ENCODE results near the gene SPIRE2. TPM values are rescaled to one million over a fixed set of nuclear protein-coding genes. Genes with fewer than 3 reads are reported as not detected.

The SPIRE2 gene
- total and polyA plus RNA-seq, 12 donors: 2.8 to 14.4 (median 5.0) TPM

DNA sequence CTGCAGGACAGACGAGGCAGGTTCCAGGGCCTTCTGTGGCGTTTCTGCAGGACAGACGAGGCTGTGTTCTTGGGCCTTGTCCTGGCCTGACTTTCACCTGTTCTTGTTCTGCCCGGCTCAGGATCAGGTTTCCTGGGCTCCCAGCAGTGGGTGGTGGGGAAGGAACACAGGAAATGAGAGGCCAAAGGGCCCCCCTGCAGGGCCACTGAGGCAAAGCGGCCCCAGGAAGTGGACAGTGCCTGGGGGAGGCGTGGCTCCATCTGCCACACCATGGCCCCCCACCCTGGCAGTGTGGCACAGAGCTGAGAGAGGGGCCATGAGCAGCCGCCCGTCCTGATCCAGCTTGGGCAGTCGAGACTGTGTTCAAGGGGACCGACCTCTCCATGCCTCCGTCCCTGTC is 20.7 kb downstream of the SPIRE2 start:
- no peak overlapping the region for H3K27ac ChIP-seq
- H3K27me3 ChIP-seq: no peaks in the 10 kb centered on the region
- H3K4me1 ChIP-seq (replicated peaks in 1 of 2): no peaks in the 10 kb centered on the region
- DNase-seq: no peak
- no peaks in the 10 kb centered on the region for H3K36me3 ChIP-seq (replicated peaks in 1 of 2)
- intact Hi-C loops (cut with DNase I): no loop called here
- no peak overlapping the region for H3K4me3 ChIP-seq
- no peaks in the 10 kb centered on the region for H3K9me3 ChIP-seq (replicated peaks in 1 of 3)
- TF ChIP-seq, protein P1, sequence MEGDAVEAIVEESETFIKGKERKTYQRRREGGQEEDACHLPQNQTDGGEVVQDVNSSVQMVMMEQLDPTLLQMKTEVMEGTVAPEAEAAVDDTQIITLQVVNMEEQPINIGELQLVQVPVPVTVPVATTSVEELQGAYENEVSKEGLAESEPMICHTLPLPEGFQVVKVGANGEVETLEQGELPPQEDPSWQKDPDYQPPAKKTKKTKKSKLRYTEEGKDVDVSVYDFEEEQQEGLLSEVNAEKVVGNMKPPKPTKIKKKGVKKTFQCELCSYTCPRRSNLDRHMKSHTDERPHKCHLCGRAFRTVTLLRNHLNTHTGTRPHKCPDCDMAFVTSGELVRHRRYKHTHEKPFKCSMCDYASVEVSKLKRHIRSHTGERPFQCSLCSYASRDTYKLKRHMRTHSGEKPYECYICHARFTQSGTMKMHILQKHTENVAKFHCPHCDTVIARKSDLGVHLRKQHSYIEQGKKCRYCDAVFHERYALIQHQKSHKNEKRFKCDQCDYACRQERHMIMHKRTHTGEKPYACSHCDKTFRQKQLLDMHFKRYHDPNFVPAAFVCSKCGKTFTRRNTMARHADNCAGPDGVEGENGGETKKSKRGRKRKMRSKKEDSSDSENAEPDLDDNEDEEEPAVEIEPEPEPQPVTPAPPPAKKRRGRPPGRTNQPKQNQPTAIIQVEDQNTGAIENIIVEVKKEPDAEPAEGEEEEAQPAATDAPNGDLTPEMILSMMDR (IDR thresholded peaks at IDR 0.05): no peak
- TF ChIP-seq POLR2A (IDR thresholded peaks at IDR 0.05): no peak
- WGBS, 4 donors: 86 to 100% (median 92%) methylated on average over 1 to 11 of the region's 11 CpGs

DNA sequence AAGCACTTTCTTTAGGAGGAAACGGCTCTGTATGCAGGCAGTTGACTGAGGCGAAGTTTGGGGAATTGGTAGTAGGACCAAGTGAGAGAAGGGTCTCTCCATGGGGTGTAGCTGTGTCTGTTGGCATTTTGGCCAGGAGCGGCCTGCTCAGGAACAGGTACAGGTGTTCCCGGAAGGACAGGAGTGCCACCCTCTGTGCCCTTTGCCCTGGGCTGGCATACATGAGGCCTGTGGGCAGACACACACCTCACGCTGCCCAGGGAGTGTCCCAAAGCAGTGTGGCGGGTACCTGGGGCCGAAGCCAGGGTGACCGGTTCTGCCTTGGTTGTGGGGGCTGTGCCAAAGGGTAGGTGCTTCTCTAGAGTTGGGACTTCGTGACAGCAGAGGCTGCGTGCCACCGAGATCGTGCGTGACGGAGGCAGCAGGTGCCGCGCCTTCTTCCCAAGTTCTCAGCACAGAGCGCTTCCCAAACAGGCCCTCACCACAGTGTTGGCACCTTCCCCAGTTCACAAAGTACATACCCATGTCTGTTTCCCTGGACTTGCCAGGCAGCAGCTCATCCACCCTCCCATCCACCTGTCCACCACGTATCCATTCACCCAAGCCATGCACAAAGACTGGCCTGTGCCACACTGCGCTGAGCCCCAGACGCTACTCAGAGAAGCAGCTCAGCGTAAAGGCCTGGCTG is 25.2 kb downstream of the SPIRE2 start:
- no peak for TF ChIP-seq POLR2A (IDR thresholded peaks at IDR 0.05)
- TF ChIP-seq, protein P1 (IDR thresholded peaks at IDR 0.05): no peak
- intact Hi-C loops (cut with DNase I): no loop called here

DNA sequence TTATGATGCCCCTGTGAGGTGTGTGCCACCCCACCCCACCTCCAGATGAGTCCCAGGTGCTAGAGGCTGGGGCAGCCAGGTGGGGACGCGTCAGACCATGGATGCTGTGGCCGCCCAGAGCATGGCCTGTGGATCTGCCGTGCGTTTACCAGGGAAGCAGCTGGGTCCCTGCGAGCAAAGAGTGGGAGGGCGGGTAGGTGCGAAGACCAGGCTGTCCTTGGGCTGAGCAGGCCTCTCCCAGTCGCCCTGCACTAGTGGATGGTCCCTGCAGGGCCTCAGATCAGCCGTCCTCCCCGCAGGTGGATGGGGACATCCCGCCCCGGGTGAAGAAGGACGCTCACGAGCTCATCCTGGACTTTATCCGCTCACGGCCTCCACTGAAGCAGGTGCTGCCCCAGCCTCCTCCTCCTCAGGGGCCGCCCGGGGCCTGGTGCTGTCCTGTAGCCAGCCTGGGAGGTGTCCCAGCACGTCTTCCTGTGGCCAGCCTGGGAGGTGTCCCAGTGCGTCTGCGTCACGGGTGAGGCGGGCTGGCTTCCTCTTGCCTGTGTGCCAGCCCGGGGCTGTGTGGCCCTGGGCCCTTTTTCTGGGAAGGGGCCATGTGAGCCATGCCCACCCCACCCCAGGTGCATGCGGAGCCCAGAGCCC is 27.1 kb downstream of the SPIRE2 start:
- Histone ChIP-seq H3K4me3 (no peak overlapping the region), H3K36me3 (replicated peaks in 1 of 2) (no peaks in the 10 kb centered on the region), H3K9me3 (replicated peaks in 1 of 3) (no peaks in the 10 kb centered on the region), H3K4me1 (replicated peaks in 1 of 2) (no peaks in the 10 kb centered on the region), H3K27me3 (no peaks in the 10 kb centered on the region), H3K27ac (no peak overlapping the region)
- intact Hi-C loops (cut with DNase I): no loop called here
- 74 to 94% (median 87%) methylated on average over 5 to 26 of the region's 26 CpGs for WGBS, 4 donors
- DNase-seq: no peak
- TF ChIP-seq POLR2A (IDR thresholded peaks at IDR 0.05): no peak
- TF ChIP-seq, protein P1 (IDR thresholded peaks at IDR 0.05): no peak

More for the DNA sequence above, 25.2 kb downstream of the SPIRE2 start:
- no peak overlapping the region for H3K4me3 ChIP-seq
- no peaks in the 10 kb centered on the region for H3K27me3 ChIP-seq
- H3K9me3 ChIP-seq (replicated peaks in 1 of 3): no peaks in the 10 kb centered on the region
- 90 to 95% (median 90%) methylated on average over 13 to 21 of the region's 21 CpGs for WGBS, 4 donors
- no peaks in the 10 kb centered on the region for H3K4me1 ChIP-seq (replicated peaks in 1 of 2)
- no peak overlapping the region for H3K27ac ChIP-seq
- DNase-seq: no peak
- no peaks in the 10 kb centered on the region for H3K36me3 ChIP-seq (replicated peaks in 1 of 2)

DNA sequence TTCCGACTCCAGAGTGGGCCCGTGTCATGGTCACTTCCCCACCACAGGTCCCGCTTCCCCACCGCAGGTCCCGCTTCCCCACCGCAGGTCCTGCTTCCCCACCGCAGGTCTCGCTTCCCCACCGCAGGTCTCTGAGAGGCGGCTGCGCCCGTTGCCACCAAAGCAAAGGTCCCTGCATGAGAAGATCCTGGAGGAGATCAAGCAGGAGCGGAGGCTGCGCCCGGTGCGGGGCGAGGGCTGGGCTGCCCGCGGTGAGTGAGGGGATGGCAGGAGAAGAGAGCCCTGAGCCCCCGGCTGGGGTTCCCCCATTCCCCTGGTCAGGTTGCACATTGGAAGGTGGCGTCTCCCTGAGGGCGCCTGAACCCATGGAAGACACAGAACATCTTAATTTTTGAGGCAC is 27.7 kb downstream of the SPIRE2 start:
- no peaks in the 10 kb centered on the region for H3K9me3 ChIP-seq (replicated peaks in 1 of 3)
- no peaks in the 10 kb centered on the region for H3K36me3 ChIP-seq (replicated peaks in 1 of 2)
- H3K4me3 ChIP-seq: no peak overlapping the region
- 84 to 93% (median 89%) methylated on average over 17 to 22 of the region's 22 CpGs for WGBS, 4 donors
- no peak for TF ChIP-seq POLR2A (IDR thresholded peaks at IDR 0.05)
- TF ChIP-seq, protein P1 (IDR thresholded peaks at IDR 0.05): no peak
- intact Hi-C loops (cut with DNase I): no loop called here
- no peak for DNase-seq
- no peaks in the 10 kb centered on the region for H3K4me1 ChIP-seq (replicated peaks in 1 of 2)
- H3K27ac ChIP-seq: no peak overlapping the region
- no peaks in the 10 kb centered on the region for H3K27me3 ChIP-seq
